Peyer's patch (tissue), 4 donors: Measurements from ENCODE around the gene SYNJ1. TPM values are rescaled to one million over a fixed set of nuclear protein-coding genes. Genes with fewer than 3 reads are reported as not detected.
"Not testable (repeated sequence)": the region's sequence is repeated elsewhere in the genome, so short reads cannot be mapped to it uniquely, and the experiment has no call there.

ENCODE experiments used
- DNase-seq, 3 donors: peaks; one replicate each; pipeline ENCODE4 v3.0.0-alpha.2; 2017 to 2019
- H3K27ac ChIP-seq, 4 donors: fragments of 200-600 bp; sonication (generic); one replicate each; pipeline ENCODE4 v1.5.1; 2016 to 2019
- H3K27me3 ChIP-seq, 2 donors: fragments of 200-600 bp; sonication (generic); one replicate each; pipeline ENCODE4 v1.5.1; 2019
- H3K36me3 ChIP-seq, 3 donors: fragments of 200-600 bp; sonication (generic); one replicate each; pipeline ENCODE4 v1.5.1; 2016 to 2019
- H3K4me1 ChIP-seq, 4 donors: fragments of 200-600 bp; sonication (generic); one replicate each; pipeline ENCODE4 v1.5.1; 2016 to 2019
- H3K4me3 ChIP-seq, 4 donors: fragments of 200-600 bp; sonication (generic); 1 replicate in 3 of 4; 2 replicates in 1 of 4; pipeline ENCODE4 v1.5.1; 2016 to 2019; ENCODE audit warnings: mild to moderate bottlenecking in 1 of 4
- H3K9me3 ChIP-seq, 4 donors: fragments of 200-600 bp; sonication (generic); one replicate each; pipeline ENCODE4 v1.5.1; 2016 to 2019; ENCODE audit warnings: mild to moderate bottlenecking in 1 of 4
- CTCF ChIP-seq, 6 experiments: fragments of 450-650 bp in 4 of 6; fragments of 200-600 bp in 2 of 6; sonication (generic) in 1 of 6; IDR thresholded peaks; one replicate each; pipeline ENCODE4 v1.5.1; 2017 to 2019; ENCODE audit warnings: antibody characterized with exemption in 6 of 6, mild to moderate bottlenecking in 3 of 6, moderate library complexity in 1 of 6
- POLR2A ChIP-seq, 2 donors: fragments of 450-650 bp; IDR thresholded peaks; one replicate each; pipeline ENCODE4 v1.5.1; 2017; ENCODE audit warnings: antibody characterized with exemption in 2 of 2, mild to moderate bottlenecking in 2 of 2, moderate library complexity in 2 of 2
- total RNA-seq, 4 donors: library from RNA; depleted of rRNA; stranded (reverse); fragments of >200 nt; gene quantifications; one replicate each; pipeline ENCODE4 v1.1.0, GENCODE V29; 2016

SYNJ1 gene
- total RNA-seq, result 10 to 100 TPM; 13.5 to 45.4 (median 16.1) TPM

- TF ChIP-seq POLR2A (IDR thresholded peaks at IDR 0.05) (peak; percentile 75 to 89), CTCF (IDR thresholded peaks at IDR 0.05) (peak in 1 of 6 experiments; percentile 4)
- Histone ChIP-seq H3K4me3 (peak within 1 kb of the TSS; percentile 66 to 94 (median 88)), H3K4me1 (peaks cover 0 to 20% (median 3%) of the 10 kb centered on the region in 4 donors), H3K36me3 (peaks cover 0 to under 1% (median 0%) of the 10 kb centered on the region in 3 donors), H3K9me3 (no peaks in the 10 kb centered on the region), H3K27me3 (no peaks in the 10 kb centered on the region), H3K27ac (peak within 1 kb of the TSS; percentile 72 to 92 (median 89))
- peak; percentile 89 to 97 (median 97) for DNase-seq
Observed at GRCh38 chr21:32727687-32728455, at the start of gene SYNJ1. TSS of gene SYNJ1 (minus strand) at chr21:32728013. CDS start at chr21:32726895, 1,118 bp downstream.

GRCh38 chr21:32777269-32777668 lies 49.5 kb upstream of the SYNJ1 start:
- Histone ChIP-seq H3K4me1 (peaks cover 0 to 4% (median 0%) of the 10 kb centered on the region in 4 donors), H3K27me3 (no peaks in the 10 kb centered on the region), H3K4me3 (no peak overlapping the region), H3K27ac (no peak overlapping the region), H3K36me3 (no peaks in the 10 kb centered on the region), H3K9me3 (no peaks in the 10 kb centered on the region)
- no peak for TF ChIP-seq POLR2A (IDR thresholded peaks at IDR 0.05)
- no peak for TF ChIP-seq CTCF (IDR thresholded peaks at IDR 0.05)
- DNase-seq, result no peak

GRCh38 chr21:32776743-32777142 lies 48.9 kb upstream of the SYNJ1 start:
- H3K36me3 ChIP-seq, result no peaks in the 10 kb centered on the region
- H3K27me3 ChIP-seq, result no peaks in the 10 kb centered on the region
- no peak for TF ChIP-seq POLR2A (IDR thresholded peaks at IDR 0.05)
- TF ChIP-seq CTCF (IDR thresholded peaks at IDR 0.05), result no peak
- no peak overlapping the region for H3K4me3 ChIP-seq
- H3K4me1 ChIP-seq, result peaks cover 0 to 4% (median 0%) of the 10 kb centered on the region in 4 donors
- DNase-seq, result no peak
- no peaks in the 10 kb centered on the region for H3K9me3 ChIP-seq
- H3K27ac ChIP-seq, result no peak overlapping the region

GRCh38 chr21:32773048-32773344 lies 45.2 kb upstream of the SYNJ1 start:
- Histone ChIP-seq H3K27ac (peak overlapping the region in 2 of 4 donors; percentile 87 to 93), H3K4me3 (peak overlapping the region in 3 of 4 donors; percentile 72 to 87 (median 85))
- DNase-seq, result not testable (repeated sequence)

GRCh38 chr21:32772281-32773047 lies 44.7 kb upstream of the SYNJ1 start:
- peak overlapping the region; percentile 70 to 93 (median 90) for H3K27ac ChIP-seq
- H3K9me3 ChIP-seq, result no peaks in the 10 kb centered on the region
- no peak for TF ChIP-seq CTCF (IDR thresholded peaks at IDR 0.05)
- no peak for TF ChIP-seq POLR2A (IDR thresholded peaks at IDR 0.05)
- no peaks in the 10 kb centered on the region for H3K27me3 ChIP-seq
- H3K36me3 ChIP-seq, result peaks cover 0 to 8% (median 0%) of the 10 kb centered on the region in 3 donors
- peak; percentile 29 to 75 (median 58) for DNase-seq
- peaks cover 0 to 28% (median 4%) of the 10 kb centered on the region in 4 donors for H3K4me1 ChIP-seq
- H3K4me3 ChIP-seq, result peak overlapping the region; percentile 45 to 87 (median 78)

More at GRCh38 chr21:32773048-32773344, 45.2 kb upstream of the SYNJ1 start:
- not testable (repeated sequence) for H3K36me3 ChIP-seq, H3K27me3 ChIP-seq, H3K9me3 ChIP-seq
- H3K4me1 ChIP-seq, result peaks cover 0 to 26% (median 4%) of the 10 kb centered on the region in 4 donors
